ENCODE results near the gene PRKAR1B. TPM values are rescaled to one million over a fixed set of nuclear protein-coding genes. Genes with fewer than 3 reads are reported as not detected.
A peak's percentile ranks its signal among the peaks of the same experiment; 100 is the strongest.

Gene PRKAR1B
- total and polyA plus RNA-seq, 4 donors: 53.1 to 238 (median 162) TPM

DNA sequence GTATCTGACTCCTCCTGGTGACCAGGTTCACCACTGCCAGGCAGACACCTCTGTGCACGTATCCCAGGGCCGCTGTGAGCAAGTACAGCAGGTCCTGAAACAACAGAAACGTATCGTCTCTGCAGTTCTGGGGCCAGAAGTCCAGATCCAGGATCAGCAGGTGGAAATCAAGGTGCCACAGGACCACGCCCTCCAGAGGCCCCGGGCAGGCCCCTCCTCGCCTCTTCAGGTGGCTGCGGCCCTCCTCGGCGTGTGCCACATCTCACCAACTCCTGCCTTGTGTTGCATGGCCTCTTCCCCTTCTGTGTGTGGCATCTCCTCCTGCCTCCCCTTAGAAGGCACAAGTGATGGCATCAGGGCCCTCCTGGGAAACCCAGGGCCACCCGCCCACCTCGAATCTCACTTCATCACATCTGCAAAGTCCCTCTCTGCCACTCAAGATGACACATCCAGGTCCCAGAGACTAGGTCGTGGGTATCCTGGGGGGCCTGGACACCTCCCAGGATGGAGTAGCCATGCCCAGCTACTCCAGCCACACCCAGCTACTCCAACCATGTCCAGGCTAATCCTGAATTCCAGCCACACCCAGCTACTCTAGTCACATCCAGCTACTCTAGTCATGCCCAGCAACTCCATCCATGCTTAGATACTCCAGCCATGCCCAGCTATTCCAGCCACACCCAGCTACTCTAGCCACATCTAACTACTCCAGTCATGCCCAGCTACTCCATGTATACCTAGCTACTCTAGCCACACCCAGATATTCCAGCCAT lies 53.2 kb downstream of the PRKAR1B start:
- no peak overlapping the region for H3K27ac ChIP-seq (ENCODE audit: low read depth, low read length)
- H3K27me3 ChIP-seq (ENCODE audit: control insufficient read depth, insufficient read depth, low read length): no peaks in the 10 kb centered on the region
- no peak overlapping the region for H3K4me3 ChIP-seq (ENCODE audit: low read depth, low read length)
- peaks cover 74% of the 10 kb centered on the region for H3K36me3 ChIP-seq (ENCODE audit: control insufficient read depth, insufficient read depth, low read length)
- 96% methylated on average over 13 of the region's 13 CpGs for WGBS (ENCODE audit: insufficient coverage)
- H3K9me3 ChIP-seq (ENCODE audit: control insufficient read depth, insufficient read depth, low read length): no peaks in the 10 kb centered on the region
- DNase-seq (ENCODE audit: low read depth in 4 of 6, low spot score in 6 of 6): no peak
- peaks cover 12% of the 10 kb centered on the region for H3K4me1 ChIP-seq (ENCODE audit: control insufficient read depth, insufficient read depth, low read length)

DNA sequence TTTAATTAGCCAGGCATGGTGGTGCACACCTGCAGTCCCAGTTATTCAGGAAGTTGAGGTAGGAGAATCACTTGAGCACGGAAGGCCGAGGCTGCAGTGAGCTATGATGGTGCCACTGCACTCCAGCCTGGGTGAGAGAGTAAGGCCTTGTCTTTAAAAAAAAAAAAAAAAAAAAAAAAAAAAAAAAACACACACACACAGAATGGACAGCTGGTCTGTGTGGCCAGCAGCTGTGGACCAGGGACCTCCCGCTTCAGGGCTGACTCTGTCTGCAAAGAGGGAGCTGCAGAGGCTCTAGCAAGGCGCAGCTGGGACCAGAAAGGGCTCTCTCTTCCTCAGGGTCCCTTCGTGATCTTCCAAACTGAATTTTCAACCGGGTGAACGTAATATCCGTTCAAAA lies 54.2 kb downstream of the PRKAR1B start:
- peaks cover 21% of the 10 kb centered on the region for H3K4me1 ChIP-seq (ENCODE audit: control insufficient read depth, insufficient read depth, low read length)
- H3K36me3 ChIP-seq (ENCODE audit: control insufficient read depth, insufficient read depth, low read length): peaks cover 65% of the 10 kb centered on the region
- peak overlapping the region; percentile 33 for H3K27ac ChIP-seq (ENCODE audit: low read depth, low read length)
- no peaks in the 10 kb centered on the region for H3K27me3 ChIP-seq (ENCODE audit: control insufficient read depth, insufficient read depth, low read length)
- no peak overlapping the region for H3K4me3 ChIP-seq (ENCODE audit: low read depth, low read length)
- no peaks in the 10 kb centered on the region for H3K9me3 ChIP-seq (ENCODE audit: control insufficient read depth, insufficient read depth, low read length)
- WGBS (ENCODE audit: insufficient coverage): 45% methylated on average over 2 of the region's 8 CpGs
- DNase-seq (ENCODE audit: low read depth in 4 of 6, low spot score in 6 of 6): peak in 2 of 6 donors; percentile 19 to 48

- Histone ChIP-seq H3K36me3 (ENCODE audit: control insufficient read depth, insufficient read depth, low read length) (peaks cover 54% of the 10 kb centered on the region), H3K4me3 (ENCODE audit: low read depth, low read length) (no peak overlapping the region), H3K4me1 (ENCODE audit: control insufficient read depth, insufficient read depth, low read length) (peaks cover 29% of the 10 kb centered on the region), H3K27ac (ENCODE audit: low read depth, low read length) (no peak overlapping the region), H3K27me3 (ENCODE audit: control insufficient read depth, insufficient read depth, low read length) (no peaks in the 10 kb centered on the region), H3K9me3 (ENCODE audit: control insufficient read depth, insufficient read depth, low read length) (no peaks in the 10 kb centered on the region)
- 91% methylated on average over 9 of the region's 10 CpGs for WGBS (ENCODE audit: insufficient coverage)
- DNase-seq (ENCODE audit: low read depth in 4 of 6, low spot score in 6 of 6): no peak
These were observed 55.6 kb downstream of the PRKAR1B start for GRCh38 chr7:671415-672042.

DNA sequence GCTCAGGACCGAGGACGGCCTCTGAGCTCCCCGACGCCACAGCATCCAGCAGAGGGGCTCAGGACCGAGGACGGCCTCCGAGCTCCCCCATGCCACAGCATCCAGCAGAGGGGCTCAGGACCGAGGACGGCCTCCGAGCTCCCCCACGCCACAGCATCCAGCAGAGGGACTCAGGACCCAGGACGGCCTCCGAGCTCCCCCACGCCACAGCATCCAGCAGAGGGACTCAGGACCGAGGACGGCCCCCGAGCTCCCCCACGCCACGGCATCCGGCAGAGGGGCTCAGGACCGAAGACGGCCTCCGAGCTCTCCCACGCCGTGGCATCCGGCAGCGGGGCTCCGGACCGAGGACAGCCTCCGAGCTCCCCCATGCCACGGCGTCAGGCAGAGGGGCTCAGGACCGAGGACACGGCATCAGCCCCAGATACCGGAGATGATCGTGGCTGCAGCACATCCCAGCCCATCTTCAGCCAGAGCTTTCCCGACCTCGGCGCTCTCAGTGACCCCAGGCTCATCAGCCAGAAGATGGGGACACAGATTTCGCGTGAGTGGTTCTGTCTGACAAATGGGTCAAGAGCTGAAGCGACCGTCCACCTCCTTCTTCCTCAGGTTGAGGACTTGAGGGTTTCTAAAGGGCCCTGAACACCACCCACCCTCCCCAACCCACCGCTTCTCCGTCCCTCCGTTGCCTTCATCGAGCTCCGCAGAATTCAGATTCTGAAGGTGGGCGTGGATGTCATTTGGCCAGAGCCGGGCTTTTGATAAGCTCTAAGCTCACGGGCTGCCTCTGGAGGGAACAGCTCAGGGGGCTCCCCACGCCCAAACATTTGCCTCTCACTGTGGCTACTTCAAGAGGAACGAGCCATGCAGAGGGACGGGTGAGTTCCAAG lies 56.3 kb downstream of the PRKAR1B start:
- Histone ChIP-seq H3K4me3 (ENCODE audit: low read depth, low read length) (no peak overlapping the region), H3K36me3 (ENCODE audit: control insufficient read depth, insufficient read depth, low read length) (peaks cover 53% of the 10 kb centered on the region), H3K27ac (ENCODE audit: low read depth, low read length) (no peak overlapping the region), H3K9me3 (ENCODE audit: control insufficient read depth, insufficient read depth, low read length) (no peaks in the 10 kb centered on the region), H3K4me1 (ENCODE audit: control insufficient read depth, insufficient read depth, low read length) (peaks cover 37% of the 10 kb centered on the region), H3K27me3 (ENCODE audit: control insufficient read depth, insufficient read depth, low read length) (no peaks in the 10 kb centered on the region)
- 91% methylated on average over 49 of the region's 54 CpGs for WGBS (ENCODE audit: insufficient coverage)
- no peak for DNase-seq (ENCODE audit: low read depth in 4 of 6, low spot score in 6 of 6)

DNA sequence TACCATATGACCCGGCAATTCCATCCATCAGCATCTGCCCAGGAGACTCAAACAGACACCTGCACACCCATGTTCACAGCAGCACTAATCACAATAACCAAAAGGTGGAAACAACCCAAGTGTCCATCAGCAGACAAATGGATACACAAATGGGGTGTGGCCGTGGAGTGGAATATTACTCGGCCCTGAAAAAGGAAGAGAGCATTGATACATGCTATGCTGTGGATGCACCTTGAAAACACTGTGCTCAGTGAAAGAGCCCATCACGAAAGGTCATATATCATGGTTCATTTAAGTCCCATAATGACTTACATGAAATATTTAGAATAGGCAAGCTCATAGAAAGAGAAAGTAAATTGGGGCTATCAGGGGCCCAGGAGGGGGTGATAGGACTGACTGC lies 58.1 kb downstream of the PRKAR1B start:
- Histone ChIP-seq H3K27me3 (ENCODE audit: control insufficient read depth, insufficient read depth, low read length) (no peaks in the 10 kb centered on the region), H3K9me3 (ENCODE audit: control insufficient read depth, insufficient read depth, low read length) (no peaks in the 10 kb centered on the region), H3K36me3 (ENCODE audit: control insufficient read depth, insufficient read depth, low read length) (peaks cover 51% of the 10 kb centered on the region), H3K4me1 (ENCODE audit: control insufficient read depth, insufficient read depth, low read length) (peaks cover 49% of the 10 kb centered on the region), H3K27ac (ENCODE audit: low read depth, low read length) (peak overlapping the region; percentile 11), H3K4me3 (ENCODE audit: low read depth, low read length) (no peak overlapping the region)
- 100% methylated on average over 2 of the region's 4 CpGs for WGBS (ENCODE audit: insufficient coverage)
- no peak for DNase-seq (ENCODE audit: low read depth in 4 of 6, low spot score in 6 of 6)

DNA sequence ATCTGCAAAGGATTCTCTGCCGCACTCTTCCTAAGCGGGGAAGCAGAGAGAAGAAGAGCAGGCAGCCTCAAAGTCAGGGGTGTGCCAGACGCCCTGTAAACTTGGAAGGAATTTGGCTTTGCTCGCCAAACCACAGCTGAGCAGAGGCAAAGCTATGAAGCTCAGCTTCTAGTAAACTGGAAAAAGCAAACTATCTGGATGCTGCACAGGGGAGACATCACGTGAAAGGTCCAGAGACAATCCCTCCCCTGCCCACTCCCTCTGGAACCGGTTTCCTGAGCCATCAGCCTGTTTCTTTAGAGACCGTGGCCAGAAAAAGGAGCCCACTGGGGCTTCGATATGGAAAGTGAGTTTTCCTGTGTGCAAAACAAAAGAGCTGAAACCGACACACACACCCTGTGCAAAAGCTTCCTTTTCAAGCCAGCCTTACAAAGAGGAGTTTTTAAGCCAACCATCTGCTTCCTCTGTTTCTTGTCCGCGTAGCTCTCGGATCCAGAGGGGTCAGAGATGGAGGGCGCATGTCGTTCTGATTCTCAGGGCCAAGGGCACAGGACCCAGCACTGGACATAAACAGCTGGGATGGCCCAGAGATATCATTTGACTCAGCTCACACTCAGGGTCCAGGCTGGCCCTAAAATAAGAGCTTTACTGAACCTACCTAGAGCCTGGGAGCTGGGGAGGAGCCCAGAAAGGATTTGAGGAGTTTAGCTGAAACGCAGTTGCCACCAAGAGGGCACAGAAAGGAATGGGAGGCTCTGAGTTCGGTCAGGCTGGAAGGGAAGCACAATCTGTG lies 58.7 kb downstream of the PRKAR1B start:
- Histone ChIP-seq H3K27ac (ENCODE audit: low read depth, low read length) (peak overlapping the region; percentile 11), H3K9me3 (ENCODE audit: control insufficient read depth, insufficient read depth, low read length) (no peaks in the 10 kb centered on the region), H3K27me3 (ENCODE audit: control insufficient read depth, insufficient read depth, low read length) (no peaks in the 10 kb centered on the region), H3K36me3 (ENCODE audit: control insufficient read depth, insufficient read depth, low read length) (peaks cover 52% of the 10 kb centered on the region), H3K4me1 (ENCODE audit: control insufficient read depth, insufficient read depth, low read length) (peaks cover 48% of the 10 kb centered on the region), H3K4me3 (ENCODE audit: low read depth, low read length) (no peak overlapping the region)
- DNase-seq (ENCODE audit: low read depth in 4 of 6, low spot score in 6 of 6): peak in 2 of 6 donors; percentile 37 to 64
- 57% methylated on average over 11 of the region's 16 CpGs for WGBS (ENCODE audit: insufficient coverage)

DNA sequence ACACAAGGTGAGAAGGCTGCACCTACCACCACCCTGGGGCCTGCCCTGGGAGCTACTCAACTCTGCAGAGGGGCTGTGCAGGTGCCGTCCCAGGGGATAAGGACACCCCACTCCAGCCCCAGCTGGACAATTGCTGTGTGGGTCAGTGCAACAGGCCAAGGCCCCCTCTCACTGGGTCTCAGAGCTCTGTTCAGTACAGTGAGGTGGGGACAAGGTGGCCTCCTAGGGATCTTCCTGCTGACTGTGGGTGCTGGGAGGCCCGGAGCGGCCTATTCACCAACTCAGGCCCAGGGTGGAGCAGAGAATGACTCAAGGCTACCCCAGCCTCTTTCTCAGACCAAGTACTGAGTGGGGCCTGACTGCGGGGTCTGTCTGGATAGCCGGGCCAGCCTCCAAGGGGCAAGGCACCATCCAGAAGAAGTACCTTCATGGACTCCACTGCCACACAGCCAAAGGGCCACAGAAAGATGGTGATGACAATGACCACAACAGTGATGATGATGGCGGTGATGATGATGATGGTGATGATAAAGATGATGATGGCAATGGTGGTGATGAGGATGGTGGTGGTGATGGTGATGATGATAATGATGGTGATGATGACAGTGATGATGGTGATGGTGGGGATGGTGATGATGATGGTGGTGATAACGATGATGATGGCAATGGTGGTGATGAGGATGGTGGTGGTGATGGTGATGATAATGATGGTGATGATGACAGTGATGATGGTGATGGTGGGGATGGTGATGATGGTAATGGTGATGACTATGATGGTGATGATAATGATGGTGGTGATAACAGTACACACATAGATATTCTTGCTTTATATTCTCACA lies 60.4 kb downstream of the PRKAR1B start:
- Histone ChIP-seq H3K4me3 (ENCODE audit: low read depth, low read length) (no peak overlapping the region), H3K4me1 (ENCODE audit: control insufficient read depth, insufficient read depth, low read length) (peaks cover 47% of the 10 kb centered on the region), H3K27ac (ENCODE audit: low read depth, low read length) (no peak overlapping the region), H3K9me3 (ENCODE audit: control insufficient read depth, insufficient read depth, low read length) (no peaks in the 10 kb centered on the region), H3K36me3 (ENCODE audit: control insufficient read depth, insufficient read depth, low read length) (peaks cover 46% of the 10 kb centered on the region), H3K27me3 (ENCODE audit: control insufficient read depth, insufficient read depth, low read length) (no peaks in the 10 kb centered on the region)
- no peak for DNase-seq (ENCODE audit: low read depth in 4 of 6, low spot score in 6 of 6)
- 97% methylated on average over 5 of the region's 7 CpGs for WGBS (ENCODE audit: insufficient coverage)

- DNase-seq (ENCODE audit: low read depth in 4 of 6, low spot score in 6 of 6): peak in 2 of 6 donors; percentile 64 to 78
- Histone ChIP-seq H3K4me1 (ENCODE audit: control insufficient read depth, insufficient read depth, low read length) (peaks cover 47% of the 10 kb centered on the region), H3K27me3 (ENCODE audit: control insufficient read depth, insufficient read depth, low read length) (no peaks in the 10 kb centered on the region), H3K36me3 (ENCODE audit: control insufficient read depth, insufficient read depth, low read length) (peaks cover 38% of the 10 kb centered on the region), H3K27ac (ENCODE audit: low read depth, low read length) (peak overlapping the region; percentile 6), H3K4me3 (ENCODE audit: low read depth, low read length) (no peak overlapping the region), H3K9me3 (ENCODE audit: control insufficient read depth, insufficient read depth, low read length) (no peaks in the 10 kb centered on the region)
- WGBS (ENCODE audit: insufficient coverage): 45% methylated on average over 35 of the region's 35 CpGs
These were observed 61.2 kb downstream of the PRKAR1B start for GRCh38 chr7:665736-666453.

Data from spinal cord (tissue), 10 donors.